HG02678 (cell line): ENCODE results near the gene DTWD2.

Experiments
- ATAC-seq: cut with Tn5 transposase; IDR thresholded peaks from one replicate; pipeline ENCODE4 v1.9.1; 2021; ENCODE audit warnings: mild to moderate bottlenecking, moderate library complexity; ENCODE audit not compliant: unreplicated experiment

Gene DTWD2

DNA sequence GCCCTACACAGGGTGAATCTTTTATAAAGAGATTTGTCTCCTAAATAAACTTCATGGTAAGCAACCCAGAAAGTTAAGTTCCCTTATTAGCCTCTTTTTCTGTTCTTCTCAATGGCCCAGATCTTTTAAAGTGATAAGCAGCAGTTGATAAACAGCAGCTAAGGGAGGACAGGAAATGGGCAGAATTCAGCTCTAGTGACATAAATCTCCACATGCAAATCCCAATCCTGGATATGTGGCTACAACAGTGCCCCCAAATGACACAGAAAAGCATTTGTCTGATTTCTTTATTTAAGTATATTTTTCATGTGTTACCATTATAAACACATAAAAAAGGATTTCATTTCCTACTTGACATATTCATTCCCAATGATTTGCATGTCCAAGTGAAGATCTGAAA is 199.0 kb downstream of the DTWD2 start:
- ATAC-seq = no peak

GRCh38 chr5:118788351-118788750 is 200.0 kb downstream of the DTWD2 start:
- no peak for ATAC-seq
